IMR-90 (cell line): ENCODE measurements around the gene SH3GL2. TPM values are rescaled to one million over a fixed set of nuclear protein-coding genes. Genes with fewer than 3 reads are reported as not detected.

Experiments
- ATAC-seq: fragments of 200-7000 bp; cut with Tn5 transposase; 2 replicates; pipeline ENCODE4 v1.9.1; 2020; ENCODE audit warnings: low read depth, mild to moderate bottlenecking, moderate library complexity
- BruUV-seq: library from RNA; stranded (reverse); fragments of 400-500 nt; replicated peaks from 2 replicates; lab custom pipeline; 2021; lab: Mats Ljungman, UMichigan
- CTCF ChIA-PET: fragments of 300-600 bp; formaldehyde crosslinking; extraction: SDS; loops from one replicate; lab custom pipeline; 2021; ENCODE audit warnings: antibody characterized with exemption; lab: Yijun Ruan, JAX
- POLR2A ChIA-PET: fragments of 300-600 bp; sonication (Branson Sonifier 250); formaldehyde crosslinking; loops from one replicate; lab custom pipeline; 2022; ENCODE audit warnings: antibody characterized with exemption; ENCODE audit not compliant: unreplicated experiment; lab: Charles Lee
- DNase-seq: peaks from one replicate; pipeline ENCODE4 v3.0.0; 2013
- H2AFZ ChIP-seq: replicated peaks from 2 replicates; pipeline ENCODE3; 2013; ENCODE audit warnings: low read length, mild to moderate bottlenecking; ENCODE audit not compliant: poor library complexity
- H2AK5ac ChIP-seq: 2 replicates; pipeline ENCODE4 v1.6.1; 2013; ENCODE audit warnings: low read depth, low read length, inconsistent platforms
- H2AK9ac ChIP-seq: replicated peaks from 2 replicates; pipeline ENCODE3; 2013; ENCODE audit warnings: mild to moderate bottlenecking, low read depth, low read length, moderate library complexity; ENCODE audit not compliant: poor library complexity
- H2BK120ac ChIP-seq: 2 replicates; pipeline ENCODE4 v1.6.1; 2013; ENCODE audit warnings: low read depth, low read length, inconsistent platforms
- H2BK15ac ChIP-seq: 3 replicates; pipeline ENCODE4 v1.6.1; 2013; ENCODE audit warnings: low read depth, low read length, inconsistent platforms
- H2BK20ac ChIP-seq: 2 replicates; pipeline ENCODE4 v1.6.1; 2013; ENCODE audit warnings: low read depth, mild to moderate bottlenecking, inconsistent platforms, low read length, moderate library complexity
- H2BK5ac ChIP-seq: 2 replicates; pipeline ENCODE4 v1.6.1; 2013; ENCODE audit warnings: mild to moderate bottlenecking, low read depth, low read length, inconsistent platforms; ENCODE audit not compliant: poor library complexity, severe bottlenecking
- H3K14ac ChIP-seq: replicated peaks from 2 replicates; pipeline ENCODE4 v1.6.1; 2013; ENCODE audit warnings: low read depth, low read length, inconsistent platforms
- H3K18ac ChIP-seq: 2 replicates; pipeline ENCODE4 v1.6.1; 2013; ENCODE audit warnings: low read depth, low read length, control low read depth
- H3K23ac ChIP-seq: 2 replicates; pipeline ENCODE4 v1.6.1; 2013; ENCODE audit warnings: low read depth, low read length, inconsistent platforms
- H3K27ac ChIP-seq: 2 replicates; pipeline ENCODE4 v1.5.1; 2013; ENCODE audit warnings: mild to moderate bottlenecking, control low read depth, low read length; ENCODE audit not compliant: insufficient read depth
- H3K27me3 ChIP-seq: 2 replicates; pipeline ENCODE4 v1.6.1; 2013; ENCODE audit warnings: low read length; ENCODE audit not compliant: control insufficient read depth, insufficient read depth
- H3K36me3 ChIP-seq: 2 replicates; pipeline ENCODE4 v1.6.1; 2013; ENCODE audit warnings: low read length, mixed read lengths; ENCODE audit not compliant: control insufficient read depth, insufficient read depth
- H3K4ac ChIP-seq: 2 replicates; pipeline ENCODE4 v1.6.1; 2013; ENCODE audit warnings: low read depth, low read length, inconsistent platforms
- H3K4me1 ChIP-seq: 2 replicates; pipeline ENCODE4 v1.6.1; 2013; ENCODE audit warnings: low read length, mixed read lengths; ENCODE audit not compliant: control insufficient read depth, insufficient read depth
- H3K4me2 ChIP-seq: 2 replicates; pipeline ENCODE4 v1.6.1; 2013; ENCODE audit warnings: low read depth, mild to moderate bottlenecking, control low read depth, low read length, moderate library complexity
- H3K4me3 ChIP-seq: 2 replicates; pipeline ENCODE4 v1.5.1; 2013; ENCODE audit warnings: low read depth, mild to moderate bottlenecking, control low read depth, low read length, moderate library complexity; ENCODE audit not compliant: insufficient read depth
- H3K56ac ChIP-seq: 2 replicates; pipeline ENCODE4 v1.6.1; 2013; ENCODE audit warnings: low read length, inconsistent platforms; ENCODE audit not compliant: insufficient read depth; ENCODE audit errors: extremely low read depth
- H3K79me1 ChIP-seq, 2 experiments: 2 replicates each; pipeline ENCODE4 v1.6.1; 2013; ENCODE audit warnings: low read length in 2 of 2, inconsistent platforms in 1 of 2, low read depth in 1 of 2
- H3K9ac ChIP-seq: 2 replicates; pipeline ENCODE4 v1.6.1; 2013; ENCODE audit warnings: low read depth, low read length, control low read depth
- H3K9me1 ChIP-seq: 2 replicates; pipeline ENCODE4 v1.6.1; 2013; ENCODE audit warnings: low read length, inconsistent platforms; ENCODE audit not compliant: insufficient read depth
- H3K9me3 ChIP-seq: 2 replicates; pipeline ENCODE4 v1.6.1; 2013; ENCODE audit warnings: low read length; ENCODE audit not compliant: control insufficient read depth, insufficient read depth
- H4K20me1 ChIP-seq: 2 replicates; pipeline ENCODE4 v1.6.1; 2013; ENCODE audit warnings: low read length, inconsistent platforms; ENCODE audit not compliant: insufficient read depth
- H4K5ac ChIP-seq: 2 replicates; pipeline ENCODE4 v1.6.1; 2013; ENCODE audit warnings: mild to moderate bottlenecking, low read depth, low read length, control low read depth
- H4K8ac ChIP-seq, 2 experiments: 2 replicates each; pipeline ENCODE4 v1.6.1; 2013; ENCODE audit warnings: low read depth in 2 of 2, low read length in 2 of 2, control low read depth in 1 of 2, inconsistent platforms in 1 of 2
- H4K91ac ChIP-seq: 2 replicates; pipeline ENCODE4 v1.6.1; 2013; ENCODE audit warnings: low read depth, low read length, inconsistent platforms; ENCODE audit not compliant: insufficient read depth
- BHLHE40 ChIP-seq: fragments of 150-350 bp; IDR thresholded peaks from 2 replicates; pipeline ENCODE4 v1.6.1; 2016; ENCODE audit warnings: mild to moderate bottlenecking, low read depth, low read length
- CEBPB ChIP-seq: IDR thresholded peaks from 2 replicates; pipeline ENCODE4 v1.6.1; 2012; ENCODE audit warnings: low read depth, low read length, improper control_type of control experiment
- CHD1 ChIP-seq: IDR thresholded peaks from 2 replicates; pipeline ENCODE4 v1.6.1; 2012; ENCODE audit warnings: low read depth, low read length, improper control_type of control experiment
- ELK1 ChIP-seq: fragments of 150-350 bp; IDR thresholded peaks from 2 replicates; pipeline ENCODE4 v1.6.1; 2016; ENCODE audit warnings: low read depth, mild to moderate bottlenecking, low read length, moderate library complexity, borderline replicate concordance
- MAFK ChIP-seq: IDR thresholded peaks from 2 replicates; pipeline ENCODE4 v1.6.1; 2012; ENCODE audit warnings: low read depth, low read length, improper control_type of control experiment
- MAZ ChIP-seq: IDR thresholded peaks from 2 replicates; pipeline ENCODE4 v1.6.1; 2012; ENCODE audit warnings: low read depth, mild to moderate bottlenecking, low read length, improper control_type of control experiment, moderate library complexity, borderline replicate concordance
- MXI1 ChIP-seq: IDR thresholded peaks from 2 replicates; pipeline ENCODE4 v1.6.1; 2012; ENCODE audit warnings: low read depth, mild to moderate bottlenecking, low read length, moderate library complexity, borderline replicate concordance
- NFE2L2 ChIP-seq: fragments of 150-350 bp; IDR thresholded peaks from 2 replicates; pipeline ENCODE4 v1.6.1; 2016; ENCODE audit warnings: low read depth, mild to moderate bottlenecking, low read length
- POLR2A ChIP-seq: IDR thresholded peaks from 2 replicates; pipeline ENCODE4 v1.6.1; 2012; ENCODE audit warnings: mild to moderate bottlenecking, low read depth, low read length
- RAD21 ChIP-seq: IDR thresholded peaks from 2 replicates; pipeline ENCODE4 v1.6.1; 2012; ENCODE audit warnings: low read length, improper control_type of control experiment
- RFX5 ChIP-seq: IDR thresholded peaks from 2 replicates; pipeline ENCODE4 v1.8.0; 2012; ENCODE audit warnings: low read depth, mild to moderate bottlenecking, low read length, moderate library complexity
- SMC3 ChIP-seq: fragments of 150-350 bp; IDR thresholded peaks from 2 replicates; pipeline ENCODE4 v1.6.1; 2016; ENCODE audit warnings: low read depth, mild to moderate bottlenecking, antibody characterized with exemption, low read length, moderate library complexity
- USF2 ChIP-seq: fragments of 150-350 bp; IDR thresholded peaks from 2 replicates; pipeline ENCODE4 v1.6.1; 2017; ENCODE audit warnings: mild to moderate bottlenecking, antibody characterized with exemption, low read length, low read depth
- WGBS, 2 experiments: methylation state at CpG; one replicate each; pipeline versions ENCODE4 v1.1.5 to v1.1.7; 2013; ENCODE audit warnings: missing lambda C conversion rate in 2 of 2; ENCODE audit not compliant: insufficient read length in 1 of 2; ENCODE audit errors: extremely low coverage in 2 of 2; 5-methylcytosine and 5-hydroxymethylcytosine counted together
- dilution Hi-C: fragments of 300-500 bp; cut with HindIII; formaldehyde crosslinking; loops from one replicate; pipeline ENCODE4 v1.14.3; 2018; ENCODE audit warnings: low sequenced_read_pairs; ENCODE audit not compliant: unreplicated experiment
- in situ Hi-C: fragments of 300-500 bp; cut with MboI; formaldehyde crosslinking; loops from 3 replicates; pipeline ENCODE4 v1.14.3; 2019; ENCODE audit warnings: low sequenced_read_pairs, inconsistent platforms, mixed read lengths
- intact Hi-C: fragments of 100-400 bp; cut with micrococcal nuclease; formaldehyde crosslinking; loops from 2 replicates; pipeline ENCODE4 v1.10.0; 2022
- polyA plus RNA-seq, 3 experiments: library from polyadenylated mRNA; depleted of rRNA; stranded (reverse); fragments of >200 nt; gene quantifications; 2 replicates each; pipeline ENCODE4 v1.2.3, GENCODE V29; 2012; ENCODE audit warnings: low replicate concordance in 1 of 3
- total RNA-seq: library from RNA; depleted of rRNA; stranded (reverse); fragments of >200 nt; gene quantifications from 2 replicates; pipeline ENCODE4 v1.2.3, GENCODE V29; 2012
- TF ChIP-seq, protein P1 (sequence below): conservative IDR thresholded peaks from 2 replicates; pipeline ENCODE4 v1.5.1; 2012; ENCODE audit warnings: mild to moderate bottlenecking, low read depth, low read length, improper control_type of control experiment

Gene SH3GL2
- total and polyA plus RNA-seq, 2 of the 4 experiments (the other 2 are of a cell fraction): under 0.01 to 0.05 TPM

DNA sequence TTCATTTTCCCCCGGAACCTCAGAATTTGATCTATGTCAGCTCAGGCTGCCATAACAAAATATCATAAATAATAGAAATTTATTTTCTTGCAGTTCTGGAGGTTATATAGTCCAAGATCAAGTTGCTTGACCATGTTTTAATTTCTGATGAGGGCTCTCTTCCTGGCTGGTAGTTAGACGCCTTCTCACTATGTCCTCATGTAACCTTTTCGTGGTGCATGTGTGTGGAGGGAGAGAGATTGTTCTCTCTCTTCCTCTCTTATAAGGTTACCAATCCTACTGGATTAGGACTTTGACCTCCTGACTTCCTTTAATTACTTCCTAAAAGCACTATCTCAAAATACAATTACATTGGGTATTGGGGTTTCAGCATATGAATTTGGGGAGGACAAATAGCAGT, 198.6 kb downstream of the SH3GL2 start:
- Histone ChIP-seq H3K9me3 (no peaks in the 10 kb centered on the region), H3K79me1 (no peaks in the 10 kb centered on the region), H4K20me1 (no peaks in the 10 kb centered on the region), H2BK15ac (no peak overlapping the region), H3K27ac (no peak overlapping the region), H3K36me3 (no peaks in the 10 kb centered on the region), H2AFZ (no peak overlapping the region), H3K9me1 (no peaks in the 10 kb centered on the region), H2BK120ac (no peak overlapping the region), H4K8ac (no peak overlapping the region), H3K27me3 (no peaks in the 10 kb centered on the region), H4K91ac (no peak overlapping the region), H3K23ac (no peak overlapping the region), H3K18ac (no peak overlapping the region), H3K14ac (no peak overlapping the region), H2BK20ac (no peak overlapping the region), H3K4me1 (no peaks in the 10 kb centered on the region), H3K4me2 (no peak overlapping the region), H3K56ac (no peak overlapping the region), H2AK5ac (no peak overlapping the region), H2BK5ac (no peak overlapping the region), H3K4ac (no peak overlapping the region), H3K9ac (no peak overlapping the region), H2AK9ac (no peak overlapping the region), H4K5ac (no peak overlapping the region), H3K4me3 (no peak overlapping the region)
- ATAC-seq (no peak), DNase-seq (no peak)
- no CpG with 5 or more reads among the region's 3 CpGs for WGBS, 2 experiments
- POLR2A ChIA-PET: no interaction called here
- no TSS peak for BruUV-seq
- in situ Hi-C loops (no loop called here), intact Hi-C loops (no loop called here), dilution Hi-C loops (loop anchor here (25.0 kb wide), 1 partner anchor 240 kb away; no protein-coding TSS in a partner anchor)
- TF ChIP-seq NFE2L2 (no peak), MAZ (no peak), CHD1 (no peak), SMC3 (no peak), POLR2A (no peak), USF2 (no peak), ELK1 (no peak), CEBPB (no peak), RAD21 (no peak), BHLHE40 (no peak), MXI1 (no peak), RFX5 (no peak), MAFK (no peak)
- TF ChIP-seq, protein P1, sequence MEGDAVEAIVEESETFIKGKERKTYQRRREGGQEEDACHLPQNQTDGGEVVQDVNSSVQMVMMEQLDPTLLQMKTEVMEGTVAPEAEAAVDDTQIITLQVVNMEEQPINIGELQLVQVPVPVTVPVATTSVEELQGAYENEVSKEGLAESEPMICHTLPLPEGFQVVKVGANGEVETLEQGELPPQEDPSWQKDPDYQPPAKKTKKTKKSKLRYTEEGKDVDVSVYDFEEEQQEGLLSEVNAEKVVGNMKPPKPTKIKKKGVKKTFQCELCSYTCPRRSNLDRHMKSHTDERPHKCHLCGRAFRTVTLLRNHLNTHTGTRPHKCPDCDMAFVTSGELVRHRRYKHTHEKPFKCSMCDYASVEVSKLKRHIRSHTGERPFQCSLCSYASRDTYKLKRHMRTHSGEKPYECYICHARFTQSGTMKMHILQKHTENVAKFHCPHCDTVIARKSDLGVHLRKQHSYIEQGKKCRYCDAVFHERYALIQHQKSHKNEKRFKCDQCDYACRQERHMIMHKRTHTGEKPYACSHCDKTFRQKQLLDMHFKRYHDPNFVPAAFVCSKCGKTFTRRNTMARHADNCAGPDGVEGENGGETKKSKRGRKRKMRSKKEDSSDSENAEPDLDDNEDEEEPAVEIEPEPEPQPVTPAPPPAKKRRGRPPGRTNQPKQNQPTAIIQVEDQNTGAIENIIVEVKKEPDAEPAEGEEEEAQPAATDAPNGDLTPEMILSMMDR: no peak
- CTCF ChIA-PET: no interaction called here
